SJCRH30 (cell line): ENCODE measurements around the gene USP21. TPM values are rescaled to one million over a fixed set of nuclear protein-coding genes. Genes with fewer than 3 reads are reported as not detected.
A peak's percentile ranks its signal among the peaks of the same experiment; 100 is the strongest.

Experiments
- DNase-seq, 2 experiments: peaks; one replicate each; pipeline ENCODE4 v3.0.0-alpha.2; 2015 to 2020
- H3K27ac ChIP-seq: fragments of 250-450 bp; sonication (Bioruptor Pico); 2 replicates; pipeline ENCODE4 v1.5.1; 2020; ENCODE audit warnings: mild to moderate bottlenecking, moderate library complexity
- H3K27me3 ChIP-seq: fragments of 250-450 bp; sonication (Bioruptor Pico); 2 replicates; pipeline ENCODE4 v1.5.1; 2020; ENCODE audit warnings: mild to moderate bottlenecking, moderate library complexity
- H3K36me3 ChIP-seq: fragments of 250-450 bp; sonication (Bioruptor Pico); 2 replicates; pipeline ENCODE4 v1.5.1; 2020; ENCODE audit warnings: mild to moderate bottlenecking, moderate library complexity
- H3K4me1 ChIP-seq: fragments of 250-450 bp; sonication (Bioruptor Pico); 2 replicates; pipeline ENCODE4 v1.5.1; 2020; ENCODE audit warnings: mild to moderate bottlenecking, moderate library complexity
- H3K4me3 ChIP-seq: fragments of 250-450 bp; sonication (Bioruptor Pico); 2 replicates; pipeline ENCODE4 v1.5.1; 2020; ENCODE audit warnings: mild to moderate bottlenecking, moderate library complexity
- H3K9me3 ChIP-seq: fragments of 250-450 bp; sonication (Bioruptor Pico); replicated peaks from 2 replicates; pipeline ENCODE4 v1.5.1; 2020; ENCODE audit warnings: mild to moderate bottlenecking, moderate library complexity
- total RNA-seq: library from RNA; depleted of rRNA; stranded (reverse); fragments of >200 nt; shearing (Covaris generic); gene quantifications from 2 replicates; pipeline ENCODE4 v1.2.3, GENCODE V29; 2014

USP21 gene
- total RNA-seq, 1 experiment from 2014 or later, result 17.6 TPM

DNA sequence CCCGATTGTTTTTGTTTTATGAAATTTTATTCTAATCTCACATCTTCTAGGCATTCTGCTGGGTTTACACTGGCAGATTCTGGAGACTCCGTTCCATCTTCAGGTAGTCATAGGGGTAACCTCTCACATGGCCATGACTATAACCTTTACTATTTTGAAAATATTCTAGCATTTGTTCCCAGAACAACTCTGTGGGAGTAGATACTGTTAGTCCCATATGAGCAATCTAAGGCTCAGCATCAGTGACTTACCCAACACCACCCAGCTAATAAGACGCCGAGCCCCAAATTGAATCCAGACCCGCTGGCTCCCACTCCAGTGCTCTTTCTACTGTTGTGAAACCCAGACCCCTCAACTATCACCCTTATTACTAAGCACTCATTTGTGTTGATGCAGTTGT lies 29.7 kb downstream of the USP21 start:
- peaks cover 14% of the 10 kb centered on the region for H3K4me1 ChIP-seq
- H3K9me3 ChIP-seq, result no peaks in the 10 kb centered on the region
- H3K36me3 ChIP-seq, result peaks cover 33% of the 10 kb centered on the region
- H3K27me3 ChIP-seq, result no peaks in the 10 kb centered on the region
- H3K4me3 ChIP-seq, result no peak overlapping the region
- no peak for DNase-seq
- H3K27ac ChIP-seq, result no peak overlapping the region

GRCh38 chr1:161190962-161191521 lies 31.7 kb downstream of the USP21 start:
- DNase-seq, result no peak
- Histone ChIP-seq H3K4me3 (no peak overlapping the region), H3K27me3 (no peaks in the 10 kb centered on the region), H3K27ac (no peak overlapping the region), H3K9me3 (no peaks in the 10 kb centered on the region), H3K36me3 (peaks cover 41% of the 10 kb centered on the region), H3K4me1 (peaks cover 2% of the 10 kb centered on the region)

- DNase-seq, result no peak
- no peaks in the 10 kb centered on the region for H3K9me3 ChIP-seq
- peaks cover 5% of the 10 kb centered on the region; the same call in 1 of the 2 replicates for H3K4me1 ChIP-seq
- H3K27me3 ChIP-seq, result no peaks in the 10 kb centered on the region
- H3K27ac ChIP-seq, result no peak overlapping the region
- H3K4me3 ChIP-seq, result no peak overlapping the region
- H3K36me3 ChIP-seq, result peaks cover 41% of the 10 kb centered on the region
These were observed 32.7 kb downstream of the USP21 start for GRCh38 chr1:161191971-161192370.

DNA sequence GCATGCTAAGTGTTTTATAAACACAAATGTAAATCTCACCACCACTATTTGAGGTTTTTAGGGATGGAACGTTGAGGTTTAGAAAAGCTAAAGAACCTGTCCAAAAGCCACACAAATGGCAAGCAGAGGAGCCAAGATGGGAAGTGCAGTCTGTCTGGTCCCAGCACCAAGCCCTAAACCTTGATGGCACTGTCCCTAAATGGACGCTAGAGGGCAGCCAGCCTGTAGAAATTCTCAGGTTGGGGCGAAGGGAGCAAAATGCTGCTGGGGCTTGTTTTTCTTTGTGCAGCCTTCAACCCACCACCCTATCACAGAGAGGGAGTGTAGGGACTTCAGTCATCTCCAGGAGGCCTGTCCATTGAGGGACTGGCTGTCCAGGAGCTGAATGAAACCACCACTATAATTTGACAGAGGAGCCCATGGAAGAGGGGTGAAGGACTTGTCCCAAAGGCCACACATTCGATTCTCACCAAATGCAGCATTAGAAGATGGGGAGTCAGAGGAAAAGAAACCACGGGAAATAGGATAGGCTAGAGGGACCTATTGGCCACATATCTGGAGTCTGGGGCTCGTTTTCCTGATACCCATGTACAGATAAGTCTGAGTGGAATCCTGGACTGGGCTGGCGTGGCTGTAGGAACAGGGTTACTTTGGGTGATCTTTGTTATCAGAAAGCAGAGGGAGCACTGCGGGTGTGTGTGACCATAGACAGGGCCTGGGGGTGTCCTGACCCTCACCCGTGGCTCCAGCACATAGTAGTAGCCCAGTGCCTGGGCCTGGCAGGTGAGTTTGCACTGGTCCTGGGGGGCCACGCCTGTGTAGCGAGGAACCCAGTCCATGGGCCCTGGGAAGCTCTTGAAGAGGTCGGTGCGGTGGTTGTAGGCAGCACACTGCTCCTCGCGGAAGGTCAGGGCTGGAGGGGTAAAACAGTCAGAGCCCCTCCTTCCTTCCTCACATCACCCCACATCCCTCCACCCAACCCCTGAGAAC lies 33.5 kb downstream of the USP21 start:
- no peaks in the 10 kb centered on the region for H3K27me3 ChIP-seq
- no peak overlapping the region for H3K27ac ChIP-seq
- no peaks in the 10 kb centered on the region for H3K9me3 ChIP-seq
- H3K4me1 ChIP-seq, result peaks cover 5% of the 10 kb centered on the region; the same call in 1 of the 2 replicates
- no peak overlapping the region for H3K4me3 ChIP-seq
- peaks cover 41% of the 10 kb centered on the region for H3K36me3 ChIP-seq
- peak; percentile 52 to 80 for DNase-seq

- H3K36me3 ChIP-seq, result peaks cover 41% of the 10 kb centered on the region
- H3K4me1 ChIP-seq, result peaks cover 5% of the 10 kb centered on the region; the same call in 1 of the 2 replicates
- no peak overlapping the region for H3K4me3 ChIP-seq
- H3K27me3 ChIP-seq, result no peaks in the 10 kb centered on the region
- H3K27ac ChIP-seq, result no peak overlapping the region
- H3K9me3 ChIP-seq, result no peaks in the 10 kb centered on the region
- DNase-seq, result no peak
These were observed 34.4 kb downstream of the USP21 start for GRCh38 chr1:161193561-161194235.

- Histone ChIP-seq H3K27ac (no peak overlapping the region), H3K4me3 (no peak overlapping the region), H3K9me3 (no peaks in the 10 kb centered on the region), H3K4me1 (peaks cover 15% of the 10 kb centered on the region), H3K36me3 (peaks cover 35% of the 10 kb centered on the region), H3K27me3 (no peaks in the 10 kb centered on the region)
- no peak for DNase-seq
These were observed 35.9 kb downstream of the USP21 start for GRCh38 chr1:161195171-161195570.

DNA sequence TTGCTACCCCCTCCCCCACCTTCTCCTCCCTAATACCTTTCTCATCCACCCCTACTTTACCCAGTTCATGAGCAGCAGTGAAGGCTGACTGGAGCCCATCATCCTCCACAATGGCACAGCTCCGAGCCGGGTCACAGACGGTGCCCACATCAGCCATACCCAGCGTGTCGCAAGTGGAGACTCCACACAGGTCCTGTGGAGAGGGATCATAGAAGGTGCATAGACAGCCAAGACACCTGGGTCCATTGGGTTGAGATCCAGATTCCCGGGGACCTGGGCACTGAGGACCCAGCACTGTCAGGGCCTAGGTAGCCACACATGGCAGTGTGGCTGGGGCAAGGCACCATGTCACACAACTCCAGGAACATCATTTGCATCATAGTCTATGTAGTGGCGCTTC lies 36.8 kb downstream of the USP21 start:
- Histone ChIP-seq H3K4me3 (no peak overlapping the region), H3K27me3 (no peaks in the 10 kb centered on the region), H3K36me3 (peaks cover 32% of the 10 kb centered on the region), H3K4me1 (peaks cover 24% of the 10 kb centered on the region), H3K27ac (no peak overlapping the region; the same call in 1 of the 2 replicates), H3K9me3 (no peaks in the 10 kb centered on the region)
- DNase-seq, result no peak

- Histone ChIP-seq H3K27me3 (no peaks in the 10 kb centered on the region), H3K4me3 (peak overlapping the region; percentile 57), H3K9me3 (no peaks in the 10 kb centered on the region), H3K4me1 (peaks cover 26% of the 10 kb centered on the region), H3K36me3 (peaks cover 25% of the 10 kb centered on the region), H3K27ac (peak overlapping the region; percentile 93)
- peak; percentile 73 to 78 for DNase-seq
These were observed 37.5 kb downstream of the USP21 start for GRCh38 chr1:161196521-161197451.

DNA sequence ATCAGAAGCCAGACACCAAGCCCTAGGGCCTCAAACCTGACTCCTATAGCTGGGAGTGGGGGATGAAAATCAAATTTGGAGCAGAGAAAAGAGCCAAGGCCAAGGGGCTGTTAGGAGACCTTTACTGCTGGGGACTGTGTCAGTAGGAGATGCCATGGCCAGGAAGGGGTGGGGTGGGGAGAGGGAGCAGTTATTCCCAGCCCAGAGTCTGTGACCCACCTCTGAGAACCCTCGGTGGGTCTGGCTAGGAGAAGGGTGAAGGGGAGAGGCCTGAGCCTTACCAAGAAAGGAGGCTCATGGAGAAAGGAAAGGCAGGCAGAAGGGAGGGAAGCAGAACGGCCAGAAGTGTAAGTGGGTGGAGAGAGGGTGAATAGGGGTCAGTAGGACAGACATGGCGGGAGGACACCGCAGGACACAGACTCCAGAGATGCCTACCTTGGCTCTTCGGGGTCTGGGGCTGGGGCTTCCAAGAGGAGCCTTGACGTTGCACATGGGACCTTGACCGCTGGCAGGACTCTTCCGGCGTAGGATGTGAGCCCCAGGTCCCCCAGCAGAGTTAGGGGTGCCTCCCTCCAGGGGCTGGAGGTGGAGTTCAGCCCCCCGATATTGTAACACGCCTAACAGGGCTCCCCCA lies 38.4 kb downstream of the USP21 start:
- Histone ChIP-seq H3K4me3 (peak overlapping the region; percentile 57), H3K27ac (peak overlapping the region; percentile 93), H3K4me1 (peaks cover 26% of the 10 kb centered on the region), H3K9me3 (no peaks in the 10 kb centered on the region), H3K27me3 (no peaks in the 10 kb centered on the region), H3K36me3 (peaks cover 16% of the 10 kb centered on the region)
- no peak for DNase-seq

GRCh38 chr1:161198194-161198896 lies 39.0 kb downstream of the USP21 start:
- Histone ChIP-seq H3K36me3 (peaks cover 10% of the 10 kb centered on the region), H3K4me1 (peaks cover 26% of the 10 kb centered on the region), H3K27ac (peak overlapping the region; percentile 93), H3K4me3 (peak overlapping the region; percentile 57), H3K9me3 (no peaks in the 10 kb centered on the region), H3K27me3 (no peaks in the 10 kb centered on the region)
- peak; percentile 76 to 85 for DNase-seq

GRCh38 chr1:161198897-161199431 lies 39.7 kb downstream of the USP21 start, which contains the start of gene ADAMTS4:
ADAMTS4 (minus strand) TSS chr1:161199054; CDS start chr1:161198627, 427 bp downstream.
- Histone ChIP-seq H3K9me3 (no peaks in the 10 kb centered on the region), H3K27ac (peak within 1 kb of the TSS; percentile 93), H3K36me3 (peaks cover 8% of the 10 kb centered on the region), H3K27me3 (no peaks in the 10 kb centered on the region), H3K4me1 (peaks cover 26% of the 10 kb centered on the region), H3K4me3 (peak within 1 kb of the TSS; percentile 57)
- DNase-seq, result peak; percentile 97 to 98

DNA sequence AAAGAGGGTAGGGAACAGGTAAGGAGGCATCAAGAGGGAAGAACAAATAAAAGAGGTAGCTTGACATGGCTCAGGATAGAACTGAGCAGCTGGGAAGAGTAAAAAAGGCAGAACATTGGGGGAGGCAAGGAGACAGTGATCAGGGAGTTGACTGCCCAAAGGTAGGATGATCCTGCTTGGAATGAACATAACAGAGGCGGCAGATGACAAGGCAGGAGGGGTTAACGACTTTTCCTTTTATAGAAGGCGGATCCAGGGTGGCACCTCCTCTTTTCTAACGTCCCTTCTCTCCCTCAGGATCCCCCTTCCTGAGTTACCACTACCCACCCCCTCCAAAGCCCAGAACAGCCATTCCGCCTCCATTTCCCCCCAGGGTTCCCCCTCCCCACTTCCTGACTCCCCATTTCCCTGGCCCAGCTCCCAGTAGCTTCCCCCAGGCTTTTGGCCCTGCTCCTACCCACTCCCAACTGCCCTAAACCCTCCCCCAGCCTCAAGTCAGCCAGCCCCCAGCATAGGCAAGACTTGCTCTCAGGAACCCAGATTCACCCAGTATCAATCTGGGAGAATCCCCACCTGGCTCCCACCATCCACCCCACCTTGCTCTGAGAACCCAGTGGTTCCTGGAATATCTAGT lies 40.3 kb downstream of the USP21 start:
- H3K27me3 ChIP-seq, result no peaks in the 10 kb centered on the region
- H3K9me3 ChIP-seq, result no peaks in the 10 kb centered on the region
- peak overlapping the region; percentile 93 for H3K27ac ChIP-seq
- H3K4me3 ChIP-seq, result peak overlapping the region; percentile 25
- peaks cover 5% of the 10 kb centered on the region; the same call in 1 of the 2 replicates for H3K36me3 ChIP-seq
- peak in 1 of 2 experiments; percentile 24 for DNase-seq
- H3K4me1 ChIP-seq, result peaks cover 26% of the 10 kb centered on the region
